K562 (cell line): ENCODE results near the gene VAC14. TPM values are rescaled to one million over a fixed set of nuclear protein-coding genes. Genes with fewer than 3 reads are reported as not detected.

Source experiments
- ATAC-seq: fragments of 200-7000 bp; cut with Tn5 transposase; 3 replicates; pipeline ENCODE4 v1.9.1; 2020; ENCODE audit warnings: moderate library complexity
- BruUV-seq: library from RNA; stranded (reverse); fragments of 400-500 nt; replicated peaks from 2 replicates; lab custom pipeline; 2021; lab: Mats Ljungman, UMichigan
- CTCF ChIA-PET: fragments of 300-600 bp; formaldehyde crosslinking; extraction: SDS; loops from one replicate; lab custom pipeline; 2021; ENCODE audit warnings: low intra/inter-chr PET ratio; lab: Yijun Ruan, JAX
- POLR2A ChIA-PET: fragments of 300-600, 350-650 bp; sonication (Branson Sonifier 250); formaldehyde crosslinking; extraction: SDS; loops from one replicate; lab custom pipeline; 2021; ENCODE audit warnings: antibody characterized with exemption, inconsistent platforms; lab: Yijun Ruan, JAX
- DNase-seq, 4 experiments: peaks; one replicate each; pipeline versions ENCODE4 v3.0.0 to v3.0.0-alpha.2; 2011 to 2018; ENCODE audit warnings: low spot score in 3 of 4, mixed read lengths in 3 of 4; ENCODE audit errors: extremely low read depth in 1 of 4
- FAIRE-seq: peaks from 2 replicates; lab custom pipeline; 2011; peaks lifted over from hg19 to GRCh38; lab: Jason Lieb, UNC
- H2AFZ ChIP-seq: 2 replicates; pipeline ENCODE4 v1.6.0; 2011; ENCODE audit warnings: low read depth, low read length, control low read depth, inconsistent platforms
- H3K27ac ChIP-seq: fragments of 200-600 bp; 3 replicates; pipeline ENCODE4 v1.8.0; 2011; ENCODE audit warnings: low read depth, mild to moderate bottlenecking, control low read depth, inconsistent platforms, low read length, moderate library complexity, mixed read lengths; ENCODE audit errors: extremely low read depth
- H3K27me3 ChIP-seq, 2 experiments: fragments of 300-600 bp in 1 of 2; 2 replicates in 1 of 2; 3 replicates in 1 of 2; pipeline versions ENCODE4 v1.6.0 to v1.8.0; 2011; ENCODE audit warnings: inconsistent platforms in 2 of 2, low read length in 2 of 2, mild to moderate bottlenecking in 1 of 2, mixed read lengths in 1 of 2, moderate library complexity in 1 of 2; ENCODE audit not compliant: control insufficient read depth in 2 of 2, insufficient read depth in 2 of 2
- H3K36me3 ChIP-seq: fragments of 300-600 bp; 3 replicates; pipeline ENCODE4 v1.8.0; 2011; ENCODE audit warnings: mild to moderate bottlenecking, low read length, inconsistent platforms; ENCODE audit not compliant: control insufficient read depth, insufficient read depth
- H3K4me1 ChIP-seq, 2 experiments: fragments of 200-600 bp in 1 of 2; replicated peaks in 1 of 2; 2 replicates in 1 of 2; 3 replicates in 1 of 2; pipeline versions ENCODE4 v1.5.1 to v1.8.0; 2011; ENCODE audit warnings: inconsistent platforms in 2 of 2, low read length in 2 of 2, mild to moderate bottlenecking in 1 of 2, mixed read lengths in 1 of 2, moderate library complexity in 1 of 2; ENCODE audit not compliant: control insufficient read depth in 2 of 2, insufficient read depth in 2 of 2
- H3K4me2 ChIP-seq: 2 replicates; pipeline ENCODE4 v1.6.1; 2011; ENCODE audit warnings: low read length, control low read depth, inconsistent platforms, mixed read lengths; ENCODE audit not compliant: insufficient read depth
- H3K4me3 ChIP-seq: fragments of 200-600 bp; sonication (generic), shearing (Covaris generic); 2 replicates; pipeline ENCODE4 v1.5.1; 2016; ENCODE audit warnings: control low read depth, inconsistent platforms
- H3K79me2 ChIP-seq: fragments of 200-600 bp; 3 replicates; pipeline ENCODE4 v1.8.0; 2011; ENCODE audit warnings: low read length, inconsistent platforms; ENCODE audit not compliant: control insufficient read depth, insufficient read depth
- H3K9ac ChIP-seq, 2 experiments: 2 replicates each; pipeline versions ENCODE4 v1.6.0 to v1.6.1; 2011; ENCODE audit warnings: low read depth in 2 of 2, low read length in 2 of 2, control low read depth in 1 of 2, inconsistent platforms in 1 of 2, mild to moderate bottlenecking in 1 of 2, mixed read lengths in 1 of 2; ENCODE audit not compliant: insufficient read depth in 1 of 2
- H3K9me1 ChIP-seq: one replicate; pipeline ENCODE4 v1.6.0; 2011; ENCODE audit warnings: inconsistent platforms, mild to moderate bottlenecking, low read length, moderate library complexity; ENCODE audit not compliant: control insufficient read depth, insufficient read depth
- H3K9me3 ChIP-seq: replicated peaks from 2 replicates; pipeline ENCODE4 v1.5.1; 2011; ENCODE audit warnings: low read depth, low read length, inconsistent platforms; ENCODE audit not compliant: control insufficient read depth, insufficient read depth
- H4K20me1 ChIP-seq: replicated peaks from 2 replicates; pipeline ENCODE4 v1.6.1; 2011; ENCODE audit warnings: low read length, inconsistent platforms, mixed read lengths; ENCODE audit not compliant: control insufficient read depth, insufficient read depth
- ATF4 ChIP-seq: fragments of 450-650 bp; formaldehyde crosslinking; IDR thresholded peaks from 2 replicates; pipeline ENCODE4 v1.4.0; 2022; ENCODE audit warnings: mild to moderate bottlenecking, moderate library complexity
- ATF7 ChIP-seq: fragments of 450-650 bp; IDR thresholded peaks from 2 replicates; pipeline ENCODE4 v1.7.1; 2014; ENCODE audit warnings: mild to moderate bottlenecking, moderate library complexity
- CCNT2 ChIP-seq: IDR thresholded peaks from 2 replicates; pipeline ENCODE4 v1.6.1; 2011; ENCODE audit warnings: borderline replicate concordance, low read depth, mild to moderate bottlenecking, moderate library complexity, mixed read lengths, low read length; ENCODE audit not compliant: insufficient read length; ENCODE audit errors: extremely low read depth
- EGR1 ChIP-seq: fragments of 450-650 bp; conservative IDR thresholded peaks from 2 replicates; pipeline ENCODE4 v1.6.1; 2017; ENCODE audit warnings: mild to moderate bottlenecking
- PHF20 ChIP-seq: fragments of 450-650 bp; IDR thresholded peaks from 2 replicates; pipeline ENCODE4 v1.6.1; 2018; ENCODE audit not compliant: partially characterized antibody
- TFAM ChIP-seq: fragments of 250-450 bp; sonication (Bioruptor Pico); conservative IDR thresholded peaks from 2 replicates; pipeline ENCODE4 v1.5.0; 2021; ENCODE audit warnings: mild to moderate bottlenecking, moderate library complexity
- THAP12 ChIP-seq: fragments of 250-450 bp; sonication (Bioruptor Pico); IDR thresholded peaks from 2 replicates; pipeline ENCODE4 v1.9.0; 2021; ENCODE audit warnings: mild to moderate bottlenecking, inconsistent platforms
- THAP7 ChIP-seq: fragments of 250-450 bp; sonication (Bioruptor Pico); IDR thresholded peaks from 2 replicates; pipeline ENCODE4 v1.5.0; 2021
- YBX1 ChIP-seq: fragments of 450-650 bp; IDR thresholded peaks from 2 replicates; pipeline ENCODE4 v1.7.1; 2016; ENCODE audit warnings: mild to moderate bottlenecking
- ZBTB7A ChIP-seq: IDR thresholded peaks from 2 replicates; pipeline ENCODE4 v1.6.1; 2011; ENCODE audit warnings: low read depth, mild to moderate bottlenecking, low read length, moderate library complexity, borderline replicate concordance; ENCODE audit not compliant: control insufficient read depth
- ZNF583 ChIP-seq: fragments of 250-450 bp; sonication (Bioruptor Pico); IDR thresholded peaks from 2 replicates; pipeline ENCODE4 v1.4.0; 2020
- ZNF592 ChIP-seq: fragments of 450-650 bp; IDR thresholded peaks from 2 replicates; pipeline ENCODE4 v1.6.1; 2017; ENCODE audit warnings: antibody characterized with exemption, mild to moderate bottlenecking
- WGBS: fragments of 100-300 bp; shearing (Covaris generic); methylation state at CpG from one replicate; pipeline ENCODE4 v1.1.6; 2016; ENCODE audit warnings: low coverage, mixed read lengths; ENCODE audit not compliant: insufficient coverage; ENCODE audit errors: missing lambda C conversion rate; 5-methylcytosine and 5-hydroxymethylcytosine counted together
- in situ Hi-C: fragments of 300-500 bp; cut with MboI; formaldehyde crosslinking; loops from 4 replicates; pipeline ENCODE4 v1.15.0; 2018; ENCODE audit warnings: inconsistent platforms, mixed read lengths
- intact Hi-C: fragments of 100-400 bp; cut with micrococcal nuclease; formaldehyde crosslinking; loops from 2 replicates; pipeline ENCODE4 v1.14.2; 2022
- polyA plus RNA-seq, 8 experiments: library from polyadenylated mRNA; depleted of rRNA in 4 of 8; stranded (reverse) in 5 of 8; unstranded in 3 of 8; fragments of >200 nt; fragmentation: Nextera tagmentation in 2 of 8; fragmentation: Illumina TruSeq in 1 of 8; extraction: Ambion mirVana in 2 of 8; extraction: Trizol in 1 of 8; gene quantifications; 2 replicates each; pipeline versions ENCODE4 v1.2.1 to v1.2.3, GENCODE V29; 2011 to 2014; ENCODE audit warnings: inconsistent platforms in 1 of 8, missing spikeins in 1 of 8
- total RNA-seq, 7 experiments: library from RNA; depleted of rRNA in 6 of 7; stranded (reverse); fragments of >200 nt in 6 of 7; fragmentation: Illumina TruSeq in 2 of 7; extraction: Trizol in 2 of 7; gene quantifications; 2 replicates each; pipeline versions ENCODE4 v1.2.1 to v1.2.3, GENCODE V29; 2011 to 2021; ENCODE audit warnings: low replicate concordance in 1 of 7

Gene VAC14
- total and polyA plus RNA-seq, 9 of the 15 experiments (the other 6 are each of a cell fraction or from before 2014, with no cell fraction given), result 1.3 to 41.6 (median 26.6) TPM

- Histone ChIP-seq H3K9me1 (no peaks in the 10 kb centered on the region), H3K36me3 (peaks cover 48% of the 10 kb centered on the region; the same call in 2 of the 3 replicates), H3K27me3 (no peaks in the 10 kb centered on the region), H3K9ac (no peak overlapping the region), H3K4me1 (peaks cover 0 to 5% of the 10 kb centered on the region in 2 experiments; a peak in 2 of 5 replicates), H4K20me1 (no peaks in the 10 kb centered on the region; the same call in 1 of the 2 replicates), H3K4me3 (no peak overlapping the region), H2AFZ (no peak overlapping the region), H3K27ac (no peak overlapping the region), H3K4me2 (no peak overlapping the region), H3K79me2 (no peaks in the 10 kb centered on the region), H3K9me3 (no peaks in the 10 kb centered on the region)
- FAIRE-seq (no peak), DNase-seq (no peak), ATAC-seq (no peak)
- ChIA-PET POLR2A (interaction anchor here (1.2 kb wide), 1 partner anchor 10 kb away, joined by 3 read pairs; no protein-coding TSS in a partner anchor), CTCF (no interaction called here)
- intact Hi-C loops (loop anchor here (5.0 kb wide), 1 partner anchor 93 kb away; no protein-coding TSS in a partner anchor), in situ Hi-C loops (no loop called here)
- WGBS, result 84% methylated on average over 8 of the region's 8 CpGs
- TF ChIP-seq TFAM (CRISPR knock-in tag) (no peak), EGR1 (no peak), ATF7 (no peak), ATF4 (CRISPR knock-in tag) (no peak), PHF20 (no peak), CCNT2 (no peak), ZNF583 (CRISPR knock-in tag) (no peak), ZNF592 (no peak), ZBTB7A (no peak), YBX1 (no peak), THAP7 (CRISPR knock-in tag) (no peak), THAP12 (CRISPR knock-in tag) (no peak)
- no TSS peak for BruUV-seq
Measured at GRCh38 chr16:70765491-70765890, 35.5 kb downstream of the VAC14 start.
